ENCODE measurements around the gene SMAP1. TPM values are rescaled to one million over a fixed set of nuclear protein-coding genes. Genes with fewer than 3 reads are reported as not detected.

SMAP1 gene
- total and polyA plus RNA-seq, 2 experiments from 2014 or later = 31.1 to 34.6 TPM

DNA sequence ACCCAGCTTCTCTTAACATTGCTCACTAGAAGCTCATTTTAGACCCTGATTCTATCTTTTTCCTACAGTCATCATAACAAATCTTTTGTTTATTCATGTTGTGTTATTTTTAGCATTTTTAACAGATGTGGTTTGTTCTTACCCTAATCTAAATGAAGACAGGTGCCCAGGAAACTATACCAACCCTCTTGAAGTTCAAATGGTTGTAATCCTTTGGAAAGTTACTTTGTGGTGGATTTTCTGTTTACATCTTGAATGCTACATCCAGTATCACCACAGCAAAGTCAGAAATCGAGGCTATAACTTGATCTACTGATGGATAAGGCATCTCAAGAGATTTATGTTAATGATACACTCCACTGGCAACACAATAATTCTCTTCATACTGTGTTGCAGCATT is 26.2 kb downstream of the SMAP1 start (continued):
- TF ChIP-seq, protein P1, sequence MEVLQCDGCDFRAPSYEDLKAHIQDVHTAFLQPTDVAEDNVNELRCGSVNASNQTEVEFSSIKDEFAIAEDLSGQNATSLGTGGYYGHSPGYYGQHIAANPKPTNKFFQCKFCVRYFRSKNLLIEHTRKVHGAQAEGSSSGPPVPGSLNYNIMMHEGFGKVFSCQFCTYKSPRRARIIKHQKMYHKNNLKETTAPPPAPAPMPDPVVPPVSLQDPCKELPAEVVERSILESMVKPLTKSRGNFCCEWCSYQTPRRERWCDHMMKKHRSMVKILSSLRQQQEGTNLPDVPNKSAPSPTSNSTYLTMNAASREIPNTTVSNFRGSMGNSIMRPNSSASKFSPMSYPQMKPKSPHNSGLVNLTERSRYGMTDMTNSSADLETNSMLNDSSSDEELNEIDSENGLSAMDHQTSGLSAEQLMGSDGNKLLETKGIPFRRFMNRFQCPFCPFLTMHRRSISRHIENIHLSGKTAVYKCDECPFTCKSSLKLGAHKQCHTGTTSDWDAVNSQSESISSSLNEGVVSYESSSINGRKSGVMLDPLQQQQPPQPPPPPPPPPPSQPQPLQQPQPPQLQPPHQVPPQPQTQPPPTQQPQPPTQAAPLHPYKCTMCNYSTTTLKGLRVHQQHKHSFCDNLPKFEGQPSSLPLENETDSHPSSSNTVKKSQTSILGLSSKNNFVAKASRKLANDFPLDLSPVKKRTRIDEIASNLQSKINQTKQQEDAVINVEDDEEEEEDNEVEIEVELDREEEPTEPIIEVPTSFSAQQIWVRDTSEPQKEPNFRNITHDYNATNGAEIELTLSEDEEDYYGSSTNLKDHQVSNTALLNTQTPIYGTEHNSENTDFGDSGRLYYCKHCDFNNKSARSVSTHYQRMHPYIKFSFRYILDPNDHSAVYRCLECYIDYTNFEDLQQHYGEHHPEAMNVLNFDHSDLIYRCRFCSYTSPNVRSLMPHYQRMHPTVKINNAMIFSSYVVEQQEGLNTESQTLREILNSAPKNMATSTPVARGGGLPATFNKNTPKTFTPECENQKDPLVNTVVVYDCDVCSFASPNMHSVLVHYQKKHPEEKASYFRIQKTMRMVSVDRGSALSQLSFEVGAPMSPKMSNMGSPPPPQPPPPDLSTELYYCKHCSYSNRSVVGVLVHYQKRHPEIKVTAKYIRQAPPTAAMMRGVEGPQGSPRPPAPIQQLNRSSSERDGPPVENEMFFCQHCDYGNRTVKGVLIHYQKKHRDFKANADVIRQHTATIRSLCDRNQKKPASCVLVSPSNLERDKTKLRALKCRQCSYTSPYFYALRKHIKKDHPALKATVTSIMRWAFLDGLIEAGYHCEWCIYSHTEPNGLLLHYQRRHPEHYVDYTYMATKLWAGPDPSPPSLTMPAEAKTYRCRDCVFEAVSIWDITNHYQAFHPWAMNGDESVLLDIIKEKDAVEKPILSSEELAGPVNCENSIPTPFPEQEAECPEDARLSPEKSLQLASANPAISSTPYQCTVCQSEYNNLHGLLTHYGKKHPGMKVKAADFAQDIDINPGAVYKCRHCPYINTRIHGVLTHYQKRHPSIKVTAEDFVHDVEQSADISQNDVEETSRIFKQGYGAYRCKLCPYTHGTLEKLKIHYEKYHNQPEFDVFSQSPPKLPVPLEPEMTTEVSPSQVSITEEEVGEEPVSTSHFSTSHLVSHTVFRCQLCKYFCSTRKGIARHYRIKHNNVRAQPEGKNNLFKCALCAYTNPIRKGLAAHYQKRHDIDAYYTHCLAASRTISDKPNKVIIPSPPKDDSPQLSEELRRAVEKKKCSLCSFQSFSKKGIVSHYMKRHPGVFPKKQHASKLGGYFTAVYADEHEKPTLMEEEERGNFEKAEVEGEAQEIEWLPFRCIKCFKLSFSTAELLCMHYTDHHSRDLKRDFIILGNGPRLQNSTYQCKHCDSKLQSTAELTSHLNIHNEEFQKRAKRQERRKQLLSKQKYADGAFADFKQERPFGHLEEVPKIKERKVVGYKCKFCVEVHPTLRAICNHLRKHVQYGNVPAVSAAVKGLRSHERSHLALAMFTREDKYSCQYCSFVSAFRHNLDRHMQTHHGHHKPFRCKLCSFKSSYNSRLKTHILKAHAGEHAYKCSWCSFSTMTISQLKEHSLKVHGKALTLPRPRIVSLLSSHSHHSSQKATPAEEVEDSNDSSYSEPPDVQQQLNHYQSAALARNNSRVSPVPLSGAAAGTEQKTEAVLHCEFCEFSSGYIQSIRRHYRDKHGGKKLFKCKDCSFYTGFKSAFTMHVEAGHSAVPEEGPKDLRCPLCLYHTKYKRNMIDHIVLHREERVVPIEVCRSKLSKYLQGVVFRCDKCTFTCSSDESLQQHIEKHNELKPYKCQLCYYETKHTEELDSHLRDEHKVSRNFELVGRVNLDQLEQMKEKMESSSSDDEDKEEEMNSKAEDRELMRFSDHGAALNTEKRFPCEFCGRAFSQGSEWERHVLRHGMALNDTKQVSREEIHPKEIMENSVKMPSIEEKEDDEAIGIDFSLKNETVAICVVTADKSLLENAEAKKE (CRISPR knock-in tag; IDR thresholded peaks at IDR 0.05) = no peak
- TF ChIP-seq STAT1 (IDR thresholded peaks at IDR 0.05; ENCODE audit: unreplicated experiment) (no peak), EZH2phosphoT487 (IDR thresholded peaks at IDR 0.05; ENCODE audit: unreplicated experiment) (no peak), ZNF114 (CRISPR knock-in tag; IDR thresholded peaks at IDR 0.05) (no peak), ZNF331 (CRISPR knock-in tag; IDR thresholded peaks at IDR 0.05; ENCODE audit: low read depth) (no peak), JUNB (IDR thresholded peaks at IDR 0.05; ENCODE audit: unreplicated experiment) (no peak), NANOG (IDR thresholded peaks at IDR 0.05; ENCODE audit: borderline replicate concordance) (no peak)

DNA sequence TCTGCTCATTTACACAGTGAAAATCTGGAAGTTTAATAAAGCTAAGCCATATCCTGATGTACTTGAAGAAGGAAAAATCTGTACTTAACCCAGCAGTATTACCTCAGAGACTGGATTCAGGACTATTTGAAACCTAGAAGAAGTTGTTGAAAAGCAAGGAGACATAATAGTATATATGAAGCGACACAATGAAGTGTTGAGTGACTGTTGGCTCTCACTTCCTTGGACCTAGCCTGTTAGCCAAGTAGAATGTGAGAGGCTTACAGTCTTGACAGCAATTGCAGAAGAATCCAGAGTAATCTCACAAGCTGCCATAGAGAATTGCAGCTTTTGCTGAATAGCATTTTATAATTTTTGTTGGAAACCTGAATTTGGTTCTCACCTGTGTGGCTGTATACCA is 26.7 kb downstream of the SMAP1 start:
- no peaks in the 10 kb centered on the region for H3K27me3 ChIP-seq (ENCODE audit: insufficient read depth)
- H3K27ac ChIP-seq (ENCODE audit: low read depth) = no peak overlapping the region
- H3F3A ChIP-seq (replicated peaks; ENCODE audit: low read depth) = no peaks in the 10 kb centered on the region
- H3K27ac Mint-ChIP-seq = no peak overlapping the region
- no peak overlapping the region for H3K4me3 Mint-ChIP-seq
- H3K4me2 ChIP-seq = no peak overlapping the region
- H3K36me3 Mint-ChIP-seq (ENCODE audit: low read depth) = no peaks in the 10 kb centered on the region
- no peaks in the 10 kb centered on the region for H3K36me3 ChIP-seq (ENCODE audit: insufficient read depth)
- peaks cover 3% of the 10 kb centered on the region; the same call in 1 of the 3 replicates for H3K9me3 Mint-ChIP-seq
- peaks cover 95% of the 10 kb centered on the region for H3K79me2 ChIP-seq (replicated peaks; ENCODE audit: insufficient read depth)
- DNase-seq (ENCODE audit: low spot score) = no peak
- no peak for ATAC-seq
- no peaks in the 10 kb centered on the region for H3K4me1 ChIP-seq (ENCODE audit: insufficient read depth)
- no peak overlapping the region for H3K4me3 ChIP-seq
- TF ChIP-seq, protein P2, sequence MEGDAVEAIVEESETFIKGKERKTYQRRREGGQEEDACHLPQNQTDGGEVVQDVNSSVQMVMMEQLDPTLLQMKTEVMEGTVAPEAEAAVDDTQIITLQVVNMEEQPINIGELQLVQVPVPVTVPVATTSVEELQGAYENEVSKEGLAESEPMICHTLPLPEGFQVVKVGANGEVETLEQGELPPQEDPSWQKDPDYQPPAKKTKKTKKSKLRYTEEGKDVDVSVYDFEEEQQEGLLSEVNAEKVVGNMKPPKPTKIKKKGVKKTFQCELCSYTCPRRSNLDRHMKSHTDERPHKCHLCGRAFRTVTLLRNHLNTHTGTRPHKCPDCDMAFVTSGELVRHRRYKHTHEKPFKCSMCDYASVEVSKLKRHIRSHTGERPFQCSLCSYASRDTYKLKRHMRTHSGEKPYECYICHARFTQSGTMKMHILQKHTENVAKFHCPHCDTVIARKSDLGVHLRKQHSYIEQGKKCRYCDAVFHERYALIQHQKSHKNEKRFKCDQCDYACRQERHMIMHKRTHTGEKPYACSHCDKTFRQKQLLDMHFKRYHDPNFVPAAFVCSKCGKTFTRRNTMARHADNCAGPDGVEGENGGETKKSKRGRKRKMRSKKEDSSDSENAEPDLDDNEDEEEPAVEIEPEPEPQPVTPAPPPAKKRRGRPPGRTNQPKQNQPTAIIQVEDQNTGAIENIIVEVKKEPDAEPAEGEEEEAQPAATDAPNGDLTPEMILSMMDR (conservative IDR thresholded peaks at IDR 0.05; ENCODE audit: low read depth in 2 of 2) = no peak
- no peak for TF ChIP-seq EZH2 (IDR thresholded peaks at IDR 0.05; ENCODE audit: low read depth, unreplicated experiment)
- TF ChIP-seq POLR2AphosphoS5 (IDR thresholded peaks at IDR 0.05; ENCODE audit: low read depth) = no peak
- TF ChIP-seq, protein P3, sequence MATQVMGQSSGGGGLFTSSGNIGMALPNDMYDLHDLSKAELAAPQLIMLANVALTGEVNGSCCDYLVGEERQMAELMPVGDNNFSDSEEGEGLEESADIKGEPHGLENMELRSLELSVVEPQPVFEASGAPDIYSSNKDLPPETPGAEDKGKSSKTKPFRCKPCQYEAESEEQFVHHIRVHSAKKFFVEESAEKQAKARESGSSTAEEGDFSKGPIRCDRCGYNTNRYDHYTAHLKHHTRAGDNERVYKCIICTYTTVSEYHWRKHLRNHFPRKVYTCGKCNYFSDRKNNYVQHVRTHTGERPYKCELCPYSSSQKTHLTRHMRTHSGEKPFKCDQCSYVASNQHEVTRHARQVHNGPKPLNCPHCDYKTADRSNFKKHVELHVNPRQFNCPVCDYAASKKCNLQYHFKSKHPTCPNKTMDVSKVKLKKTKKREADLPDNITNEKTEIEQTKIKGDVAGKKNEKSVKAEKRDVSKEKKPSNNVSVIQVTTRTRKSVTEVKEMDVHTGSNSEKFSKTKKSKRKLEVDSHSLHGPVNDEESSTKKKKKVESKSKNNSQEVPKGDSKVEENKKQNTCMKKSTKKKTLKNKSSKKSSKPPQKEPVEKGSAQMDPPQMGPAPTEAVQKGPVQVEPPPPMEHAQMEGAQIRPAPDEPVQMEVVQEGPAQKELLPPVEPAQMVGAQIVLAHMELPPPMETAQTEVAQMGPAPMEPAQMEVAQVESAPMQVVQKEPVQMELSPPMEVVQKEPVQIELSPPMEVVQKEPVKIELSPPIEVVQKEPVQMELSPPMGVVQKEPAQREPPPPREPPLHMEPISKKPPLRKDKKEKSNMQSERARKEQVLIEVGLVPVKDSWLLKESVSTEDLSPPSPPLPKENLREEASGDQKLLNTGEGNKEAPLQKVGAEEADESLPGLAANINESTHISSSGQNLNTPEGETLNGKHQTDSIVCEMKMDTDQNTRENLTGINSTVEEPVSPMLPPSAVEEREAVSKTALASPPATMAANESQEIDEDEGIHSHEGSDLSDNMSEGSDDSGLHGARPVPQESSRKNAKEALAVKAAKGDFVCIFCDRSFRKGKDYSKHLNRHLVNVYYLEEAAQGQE (IDR thresholded peaks at IDR 0.05; ENCODE audit: unreplicated experiment) = no peak
- no peak for TF ChIP-seq JUNB (IDR thresholded peaks at IDR 0.05; ENCODE audit: unreplicated experiment)
- TF ChIP-seq CREB1 (CRISPR knock-in tag; IDR thresholded peaks at IDR 0.05; ENCODE audit: low read depth) = no peak
- no peak for TF ChIP-seq NANOG (IDR thresholded peaks at IDR 0.05; ENCODE audit: borderline replicate concordance)
- no peak for TF ChIP-seq STAT1 (IDR thresholded peaks at IDR 0.05; ENCODE audit: unreplicated experiment)
- TF ChIP-seq ZNF114 (CRISPR knock-in tag; IDR thresholded peaks at IDR 0.05) = no peak
- TF ChIP-seq ZNF331 (CRISPR knock-in tag; IDR thresholded peaks at IDR 0.05; ENCODE audit: low read depth) = no peak
- no peak for TF ChIP-seq EZH2phosphoT487 (IDR thresholded peaks at IDR 0.05; ENCODE audit: unreplicated experiment)
- TF ChIP-seq, protein P4, sequence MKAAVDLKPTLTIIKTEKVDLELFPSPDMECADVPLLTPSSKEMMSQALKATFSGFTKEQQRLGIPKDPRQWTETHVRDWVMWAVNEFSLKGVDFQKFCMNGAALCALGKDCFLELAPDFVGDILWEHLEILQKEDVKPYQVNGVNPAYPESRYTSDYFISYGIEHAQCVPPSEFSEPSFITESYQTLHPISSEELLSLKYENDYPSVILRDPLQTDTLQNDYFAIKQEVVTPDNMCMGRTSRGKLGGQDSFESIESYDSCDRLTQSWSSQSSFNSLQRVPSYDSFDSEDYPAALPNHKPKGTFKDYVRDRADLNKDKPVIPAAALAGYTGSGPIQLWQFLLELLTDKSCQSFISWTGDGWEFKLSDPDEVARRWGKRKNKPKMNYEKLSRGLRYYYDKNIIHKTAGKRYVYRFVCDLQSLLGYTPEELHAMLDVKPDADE (IDR thresholded peaks at IDR 0.05) = no peak
- H3K27me3 Mint-ChIP-seq (ENCODE audit: insufficient read depth, low read depth, poor library complexity) = no peaks in the 10 kb centered on the region
- H3K4me1 Mint-ChIP-seq = no peaks in the 10 kb centered on the region
- no peaks in the 10 kb centered on the region for H3K9me2 ChIP-seq (ENCODE audit: insufficient read depth)
- H2AFZ ChIP-seq = no peak overlapping the region
- H4K20me1 ChIP-seq (replicated peaks; ENCODE audit: insufficient read depth) = no peaks in the 10 kb centered on the region
